GM10248 (cell line): ENCODE measurements around the gene ANGEL1.

Experiments used
- CTCF ChIA-PET: fragments of 300-600 bp; sonication (Branson Sonifier 250); formaldehyde crosslinking; extraction: SDS; loops from one replicate; lab custom pipeline; 2021; ENCODE audit warnings: antibody characterized with exemption; lab: Yijun Ruan, JAX
- POLR2A ChIA-PET: fragments of 350-650 bp; sonication (Branson Sonifier 250); formaldehyde crosslinking; extraction: SDS; loops from one replicate; lab custom pipeline; 2020; ENCODE audit warnings: antibody characterized with exemption; lab: Yijun Ruan, JAX
- DNase-seq: peaks from one replicate; pipeline ENCODE4 v3.0.0; 2012; ENCODE audit errors: extremely low spot score
- TF ChIP-seq, protein P1 (sequence below): IDR thresholded peaks from 2 replicates; pipeline ENCODE4 v1.5.1; 2012; ENCODE audit warnings: mild to moderate bottlenecking, low read depth; ENCODE audit errors: extremely low read depth, missing control alignments, control extremely low read depth

Gene ANGEL1

DNA sequence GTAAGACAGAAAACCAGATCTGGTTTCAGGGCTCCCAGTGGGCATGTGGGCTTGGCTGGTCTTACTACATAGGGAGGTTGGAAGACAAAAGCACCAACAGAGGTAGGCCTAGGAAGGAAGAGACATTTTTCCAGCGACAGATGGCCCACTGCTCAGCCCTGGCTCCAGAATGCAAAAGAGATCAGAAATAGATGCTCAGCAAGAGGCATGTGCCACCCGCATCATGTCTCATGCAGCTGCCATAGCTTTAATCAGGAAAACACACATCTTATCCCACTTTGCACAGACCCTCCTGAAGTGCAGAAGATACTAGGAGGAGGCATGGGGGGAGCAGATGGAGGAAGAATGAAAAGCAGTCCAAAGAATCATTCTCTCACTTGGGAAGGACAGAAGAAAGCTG lies 26.1 kb downstream of the ANGEL1 start:
- ChIA-PET CTCF (interaction anchor here (1.2 to 10.4 kb wide), 5 partner anchors 10 to 76 kb away, joined by 3 to 122 read pairs (median 45); partner anchors contain the start of gene ANGEL1), POLR2A (no interaction called here)
- TF ChIP-seq, protein P1, sequence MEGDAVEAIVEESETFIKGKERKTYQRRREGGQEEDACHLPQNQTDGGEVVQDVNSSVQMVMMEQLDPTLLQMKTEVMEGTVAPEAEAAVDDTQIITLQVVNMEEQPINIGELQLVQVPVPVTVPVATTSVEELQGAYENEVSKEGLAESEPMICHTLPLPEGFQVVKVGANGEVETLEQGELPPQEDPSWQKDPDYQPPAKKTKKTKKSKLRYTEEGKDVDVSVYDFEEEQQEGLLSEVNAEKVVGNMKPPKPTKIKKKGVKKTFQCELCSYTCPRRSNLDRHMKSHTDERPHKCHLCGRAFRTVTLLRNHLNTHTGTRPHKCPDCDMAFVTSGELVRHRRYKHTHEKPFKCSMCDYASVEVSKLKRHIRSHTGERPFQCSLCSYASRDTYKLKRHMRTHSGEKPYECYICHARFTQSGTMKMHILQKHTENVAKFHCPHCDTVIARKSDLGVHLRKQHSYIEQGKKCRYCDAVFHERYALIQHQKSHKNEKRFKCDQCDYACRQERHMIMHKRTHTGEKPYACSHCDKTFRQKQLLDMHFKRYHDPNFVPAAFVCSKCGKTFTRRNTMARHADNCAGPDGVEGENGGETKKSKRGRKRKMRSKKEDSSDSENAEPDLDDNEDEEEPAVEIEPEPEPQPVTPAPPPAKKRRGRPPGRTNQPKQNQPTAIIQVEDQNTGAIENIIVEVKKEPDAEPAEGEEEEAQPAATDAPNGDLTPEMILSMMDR, result no peak
- DNase-seq, result no peak

DNA sequence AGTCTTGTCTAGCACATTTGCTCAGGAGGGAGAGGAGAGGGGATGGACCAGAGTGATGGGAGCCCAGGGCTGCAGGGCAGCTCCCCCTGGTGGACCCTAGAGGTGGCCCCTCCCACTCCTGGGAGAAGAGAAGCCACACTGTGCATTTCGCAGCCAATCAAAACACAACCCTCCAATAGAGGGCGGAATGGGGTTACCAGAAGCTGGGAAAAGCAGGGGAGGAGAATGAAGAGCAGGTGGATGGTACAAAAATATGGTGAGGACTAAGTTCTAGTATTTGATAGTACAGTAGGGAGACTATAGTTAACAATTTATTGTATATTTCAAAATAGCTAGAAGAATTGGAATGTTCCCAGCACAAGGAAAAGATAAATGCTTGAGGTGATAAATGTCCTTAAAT lies 27.8 kb downstream of the ANGEL1 start:
- ChIA-PET CTCF (interaction anchor here (0.7 to 10.4 kb wide), 24 partner anchors 9 to 1124 kb away, joined by 3 to 122 read pairs (median 6); partner anchors contain the start of genes ANGEL1, ERG28 and TTLL5), POLR2A (no interaction called here)
- DNase-seq, result peak; percentile 82
- TF ChIP-seq, protein P1, result peak; percentile 65

- TF ChIP-seq, protein P1, result no peak
- DNase-seq, result no peak
- ChIA-PET POLR2A (no interaction called here), CTCF (interaction anchor here (0.9 to 10.4 kb wide), 22 partner anchors 8 to 1124 kb away, joined by 3 to 122 read pairs (median 5); partner anchors contain the start of genes ANGEL1, ERG28 and TTLL5)
Observed at GRCh38 chr14:76784266-76784874, 28.3 kb downstream of the ANGEL1 start.

GRCh38 chr14:76782885-76783566 lies 29.7 kb downstream of the ANGEL1 start:
- TF ChIP-seq, protein P1, result no peak
- ChIA-PET CTCF (interaction anchor here (1.0 to 10.4 kb wide), 5 partner anchors 14 to 287 kb away, joined by 3 to 122 read pairs (median 45); partner anchors contain the start of gene ANGEL1), POLR2A (interaction anchor here (1.4 kb wide), 1 partner anchor 14 kb away, joined by 3 read pairs; no protein-coding TSS in a partner anchor)
- peak; percentile 60 for DNase-seq

- CTCF ChIA-PET, result interaction anchor here (1.0 to 10.4 kb wide), 5 partner anchors 13 to 288 kb away, joined by 3 to 122 read pairs (median 45); partner anchors contain the start of gene ANGEL1
- TF ChIP-seq, protein P1, result no peak
- DNase-seq, result no peak
- POLR2A ChIA-PET, result interaction anchor here (1.4 kb wide), 1 partner anchor 13 kb away, joined by 3 read pairs; no protein-coding TSS in a partner anchor
Observed at GRCh38 chr14:76782115-76782884, 30.4 kb downstream of the ANGEL1 start.
